ENCODE measurements around the gene TMCC2.

DNA sequence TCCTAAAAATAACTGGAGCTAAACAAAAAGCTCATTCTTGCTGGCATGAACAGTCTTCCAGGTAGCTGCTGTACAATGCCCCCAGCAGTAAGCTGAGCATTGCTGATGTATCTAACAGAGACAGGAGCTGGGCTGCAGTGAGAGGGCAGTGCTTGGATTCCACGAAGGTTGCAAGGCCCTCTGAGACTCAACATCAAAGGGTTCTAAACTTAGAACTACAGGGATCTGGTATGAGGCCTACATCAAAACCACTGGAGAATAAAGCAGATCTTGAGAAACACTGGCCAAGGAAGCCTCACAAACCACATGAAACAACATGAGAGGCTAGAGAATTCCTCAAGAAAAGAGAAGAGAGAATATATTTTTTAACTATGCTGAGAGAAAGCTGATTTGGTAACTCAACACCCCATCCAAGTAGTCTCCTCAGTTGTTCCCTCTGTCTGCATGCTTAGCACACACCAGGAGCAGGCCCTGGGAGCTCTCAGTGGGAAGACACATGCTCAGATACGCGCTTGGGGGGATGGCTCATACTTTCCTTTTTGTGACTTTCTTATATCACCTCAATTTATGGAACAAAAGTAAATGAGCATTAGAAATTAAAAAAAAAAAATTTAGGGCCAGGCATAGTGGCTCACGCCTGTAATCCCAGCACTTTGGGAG, 43.9 kb upstream of the TMCC2 start:
- TF ChIP-seq CTCF (IDR thresholded peaks at IDR 0.05; ENCODE audit: low read depth, low read length, poor library complexity, severe bottlenecking) (no peak), EZH2phosphoT487 (IDR thresholded peaks at IDR 0.05; ENCODE audit: borderline replicate concordance, low read length) (no peak)

All from DOHH2 (cell line).